ENCODE results near the gene TMEM87A. TPM values are rescaled to one million over a fixed set of nuclear protein-coding genes. Genes with fewer than 3 reads are reported as not detected.

TMEM87A gene
- polyA plus RNA-seq, 1 experiment = 25.1 TPM

GRCh38 chr15:42279234-42279723, 6.0 kb upstream of the TMEM87A start:
- H3K27me3 ChIP-seq (ENCODE audit: control insufficient read depth, insufficient read depth, low read length) = no peaks in the 10 kb centered on the region
- no peak for DNase-seq (ENCODE audit: low read depth)
- H3K4me3 ChIP-seq (ENCODE audit: low read depth, low read length) = no peak overlapping the region
- TF ChIP-seq, protein P1, sequence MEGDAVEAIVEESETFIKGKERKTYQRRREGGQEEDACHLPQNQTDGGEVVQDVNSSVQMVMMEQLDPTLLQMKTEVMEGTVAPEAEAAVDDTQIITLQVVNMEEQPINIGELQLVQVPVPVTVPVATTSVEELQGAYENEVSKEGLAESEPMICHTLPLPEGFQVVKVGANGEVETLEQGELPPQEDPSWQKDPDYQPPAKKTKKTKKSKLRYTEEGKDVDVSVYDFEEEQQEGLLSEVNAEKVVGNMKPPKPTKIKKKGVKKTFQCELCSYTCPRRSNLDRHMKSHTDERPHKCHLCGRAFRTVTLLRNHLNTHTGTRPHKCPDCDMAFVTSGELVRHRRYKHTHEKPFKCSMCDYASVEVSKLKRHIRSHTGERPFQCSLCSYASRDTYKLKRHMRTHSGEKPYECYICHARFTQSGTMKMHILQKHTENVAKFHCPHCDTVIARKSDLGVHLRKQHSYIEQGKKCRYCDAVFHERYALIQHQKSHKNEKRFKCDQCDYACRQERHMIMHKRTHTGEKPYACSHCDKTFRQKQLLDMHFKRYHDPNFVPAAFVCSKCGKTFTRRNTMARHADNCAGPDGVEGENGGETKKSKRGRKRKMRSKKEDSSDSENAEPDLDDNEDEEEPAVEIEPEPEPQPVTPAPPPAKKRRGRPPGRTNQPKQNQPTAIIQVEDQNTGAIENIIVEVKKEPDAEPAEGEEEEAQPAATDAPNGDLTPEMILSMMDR (IDR thresholded peaks at IDR 0.05; ENCODE audit: insufficient read depth, low read depth, low read length) = no peak
- peaks cover 2% of the 10 kb centered on the region for H3K36me3 ChIP-seq (ENCODE audit: control insufficient read depth, insufficient read depth, low read length)
- CTCF ChIA-PET = interaction anchor here (0.7 kb wide), 1 partner anchor 40 kb away, joined by 3 read pairs; no protein-coding TSS in a partner anchor
- POLR2A ChIA-PET = no interaction called here

DNA sequence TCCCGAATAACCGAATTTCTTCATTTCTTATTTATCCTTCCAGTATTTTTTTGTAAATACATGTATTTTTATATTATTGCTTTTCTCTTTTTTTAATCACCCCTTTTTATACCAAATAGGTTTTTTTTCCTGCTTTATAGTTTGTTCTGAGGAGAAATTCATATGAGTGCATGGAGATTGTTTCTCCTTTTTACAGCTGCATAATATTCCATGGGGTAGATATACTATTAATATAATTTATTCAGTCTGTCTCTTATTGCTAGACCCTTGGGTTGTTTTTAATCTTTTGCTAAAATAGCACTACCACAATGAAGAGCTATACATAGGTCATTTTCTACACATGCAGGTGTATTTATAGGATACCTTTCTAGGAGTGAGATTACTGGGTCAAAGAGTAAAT, 3.5 kb upstream of the TMEM87A start:
- CTCF ChIA-PET = no interaction called here

DNA sequence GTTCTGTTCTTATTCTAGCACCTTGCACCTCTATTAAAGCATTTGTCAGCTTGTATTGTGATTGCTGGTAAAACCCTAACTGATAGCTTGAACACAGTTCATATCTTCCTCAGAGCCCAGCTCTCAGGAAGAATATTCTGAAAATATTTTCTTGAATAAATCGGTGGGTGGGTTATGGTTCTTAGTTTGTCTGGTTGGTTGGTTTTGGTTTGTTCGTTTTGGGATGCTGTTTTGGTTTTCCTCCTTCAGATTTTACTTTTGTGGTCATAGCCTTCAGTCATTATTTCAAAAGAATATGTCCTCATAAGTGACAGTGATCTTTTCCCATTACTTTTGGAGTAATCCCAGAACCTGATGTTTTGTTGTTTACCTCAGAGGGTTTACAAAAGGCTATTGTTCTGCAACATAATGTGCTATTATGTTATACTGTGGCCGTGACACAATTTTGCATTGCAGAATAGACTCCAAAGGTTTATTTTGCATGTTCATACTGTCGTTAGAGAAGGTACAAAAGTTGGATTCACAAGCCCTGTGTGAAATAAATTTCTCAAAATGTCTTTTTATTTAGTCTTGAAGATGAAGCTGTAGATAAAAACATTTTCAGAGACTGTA, 2.7 kb upstream of the TMEM87A start:
- ChIA-PET POLR2A (interaction anchor here (0.6 kb wide), 1 partner anchor 199 kb away, joined by 3 read pairs; no protein-coding TSS in a partner anchor), CTCF (no interaction called here)
- TF ChIP-seq, protein P1 (IDR thresholded peaks at IDR 0.05; ENCODE audit: insufficient read depth, low read depth, low read length) = no peak
- no peak for DNase-seq (ENCODE audit: low read depth)
- Histone ChIP-seq H3K27me3 (ENCODE audit: control insufficient read depth, insufficient read depth, low read length) (no peaks in the 10 kb centered on the region), H3K4me3 (ENCODE audit: low read depth, low read length) (peak overlapping the region; percentile 97), H3K36me3 (ENCODE audit: control insufficient read depth, insufficient read depth, low read length) (peaks cover 2% of the 10 kb centered on the region)

More for the DNA sequence above, 3.5 kb upstream of the TMEM87A start:
- no peak for DNase-seq (ENCODE audit: low read depth)
- Histone ChIP-seq H3K36me3 (ENCODE audit: control insufficient read depth, insufficient read depth, low read length) (peaks cover 2% of the 10 kb centered on the region), H3K27me3 (ENCODE audit: control insufficient read depth, insufficient read depth, low read length) (no peaks in the 10 kb centered on the region), H3K4me3 (ENCODE audit: low read depth, low read length) (no peak overlapping the region)
- TF ChIP-seq, protein P1 (IDR thresholded peaks at IDR 0.05; ENCODE audit: insufficient read depth, low read depth, low read length) = no peak
- POLR2A ChIA-PET = no interaction called here

- Histone ChIP-seq H3K27me3 (ENCODE audit: control insufficient read depth, insufficient read depth, low read length) (no peaks in the 10 kb centered on the region), H3K36me3 (ENCODE audit: control insufficient read depth, insufficient read depth, low read length) (peaks cover 2% of the 10 kb centered on the region), H3K4me3 (ENCODE audit: low read depth, low read length) (peak overlapping the region; percentile 97)
- POLR2A ChIA-PET = no interaction called here
- DNase-seq (ENCODE audit: low read depth) = no peak
- CTCF ChIA-PET = no interaction called here
- TF ChIP-seq, protein P1 (IDR thresholded peaks at IDR 0.05; ENCODE audit: insufficient read depth, low read depth, low read length) = no peak
Observed at GRCh38 chr15:42274702-42274989, 1.4 kb upstream of the TMEM87A start.

DNA sequence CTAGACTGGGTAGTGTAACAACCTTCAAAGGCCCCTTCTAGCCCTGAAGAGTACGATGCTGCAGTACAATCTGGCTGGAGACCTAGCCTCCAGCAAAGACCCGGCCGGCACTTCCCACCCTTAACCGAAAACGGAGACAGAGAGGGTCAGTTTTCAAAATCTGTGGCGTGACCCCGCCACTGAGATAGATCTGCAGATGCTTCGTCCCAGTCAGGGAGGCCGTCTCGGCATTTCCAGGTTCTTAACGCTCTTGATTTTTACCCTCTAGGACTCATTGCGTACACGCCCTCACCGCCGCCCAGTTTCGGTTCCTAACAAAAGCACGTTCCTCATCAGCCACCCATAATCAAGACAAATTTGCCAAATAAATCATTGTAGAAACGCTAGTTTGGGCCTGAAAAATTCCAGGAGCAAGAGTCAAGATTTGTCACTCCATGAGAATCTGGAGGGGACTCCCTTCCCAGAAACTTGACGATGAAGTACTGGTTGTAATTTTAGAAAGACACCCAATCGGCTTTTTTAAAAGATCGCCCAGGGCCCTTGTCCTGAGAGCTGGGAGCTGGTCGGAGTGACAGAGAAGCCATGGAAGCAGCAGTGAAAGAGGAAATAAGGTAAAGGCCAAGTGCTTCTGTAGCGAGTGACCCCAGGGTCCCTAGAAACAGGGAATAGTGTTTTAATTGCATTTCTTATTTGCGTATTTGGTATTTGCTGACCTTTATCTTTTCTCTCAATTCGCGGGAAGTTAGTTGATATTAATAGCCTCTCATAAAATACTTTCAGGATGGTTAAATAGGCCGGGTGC, 868 bp upstream of the TMEM87A start:
- ChIA-PET POLR2A (interaction anchor here (1.0 kb wide), 2 partner anchors 66 to 221 kb away, joined by 5 to 6 read pairs; partner anchors contain the start of genes SNAP23 and VPS39), CTCF (interaction anchor here (1.0 kb wide), 1 partner anchor 74 kb away, joined by 6 read pairs; no protein-coding TSS in a partner anchor)
- no peak for DNase-seq (ENCODE audit: low read depth)
- H3K4me3 ChIP-seq (ENCODE audit: low read depth, low read length) = peak overlapping the region; percentile 97
- H3K27me3 ChIP-seq (ENCODE audit: control insufficient read depth, insufficient read depth, low read length) = no peaks in the 10 kb centered on the region
- H3K36me3 ChIP-seq (ENCODE audit: control insufficient read depth, insufficient read depth, low read length) = no peaks in the 10 kb centered on the region; the same call in none of the 2 replicates
- TF ChIP-seq, protein P1 (IDR thresholded peaks at IDR 0.05; ENCODE audit: insufficient read depth, low read depth, low read length) = no peak

Measured in BJ (cell line).